ENCODE results near the gene BLMH. TPM values are rescaled to one million over a fixed set of nuclear protein-coding genes. Genes with fewer than 3 reads are reported as not detected.

The BLMH gene
- total RNA-seq, 1 experiment from 2014 or later: 24.0 TPM

DNA sequence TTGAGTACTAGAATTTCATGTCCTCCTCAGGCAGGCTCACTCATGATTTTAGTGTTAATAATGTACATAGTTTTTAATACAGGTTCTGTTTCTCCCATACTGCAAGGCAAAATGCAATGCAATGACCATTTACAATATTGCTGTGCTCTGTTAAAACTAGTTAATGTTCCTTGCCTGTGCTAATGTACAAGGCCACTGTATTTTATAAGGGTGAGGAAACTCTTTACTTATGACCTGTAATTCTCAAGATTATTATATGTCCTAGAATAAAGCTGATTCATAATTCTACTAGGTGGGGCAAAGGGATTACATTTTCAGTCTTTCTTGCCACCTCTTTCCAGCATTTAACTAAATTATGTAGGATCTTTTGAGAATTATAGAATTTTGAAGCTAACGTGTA lies 22.7 kb upstream of the BLMH start:
- in situ Hi-C loops (cut with HindIII; ENCODE audit: low pct_unique_long_range_greater_than_20kb, low sequenced_read_pairs): no loop called here
- no peak for DNase-seq (ENCODE audit: low read depth, low spot score)

DNA sequence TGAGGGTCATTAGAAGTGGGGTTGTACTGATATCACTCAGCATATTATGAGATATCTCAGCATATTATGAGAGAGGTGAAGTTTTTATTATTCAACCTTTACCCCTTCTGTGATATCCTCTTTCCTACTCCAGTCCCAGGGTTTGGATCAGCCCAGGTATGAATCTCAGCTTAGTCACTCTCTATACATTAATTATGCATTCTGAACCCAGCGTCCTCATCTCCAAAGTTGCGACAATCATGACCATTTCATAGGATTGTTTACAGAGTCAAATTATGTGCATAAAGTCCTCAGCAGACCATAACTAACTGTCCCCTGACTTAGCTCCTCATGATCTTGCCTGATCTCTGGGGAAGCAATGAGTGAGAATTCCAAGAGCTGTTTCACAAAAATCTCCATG lies 20.5 kb upstream of the BLMH start:
- in situ Hi-C loops (cut with HindIII; ENCODE audit: low pct_unique_long_range_greater_than_20kb, low sequenced_read_pairs): no loop called here

DNA sequence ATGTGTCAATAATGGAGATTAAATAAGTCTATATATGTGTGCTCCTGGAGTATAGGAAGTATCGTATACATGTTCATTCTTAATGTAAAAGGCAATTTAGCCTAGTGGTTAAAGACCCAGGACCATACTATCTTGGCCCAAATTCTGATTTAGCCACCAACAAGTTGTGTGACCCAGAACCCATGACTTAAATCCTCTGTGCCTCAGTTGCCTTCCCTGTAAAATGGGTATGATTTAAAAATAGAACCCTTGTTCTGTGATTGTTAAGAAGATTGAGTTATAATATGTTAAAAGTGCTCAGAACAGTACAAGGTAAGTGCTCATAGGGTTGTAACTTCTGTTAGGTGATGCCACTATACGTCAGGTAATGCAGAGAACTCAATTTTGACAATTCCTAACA lies 18.8 kb upstream of the BLMH start:
- in situ Hi-C loops (cut with HindIII; ENCODE audit: low pct_unique_long_range_greater_than_20kb, low sequenced_read_pairs): no loop called here
- no peak for DNase-seq (ENCODE audit: low read depth, low spot score)

More for the DNA sequence above, 20.5 kb upstream of the BLMH start:
- DNase-seq (ENCODE audit: low read depth, low spot score): no peak

DNA sequence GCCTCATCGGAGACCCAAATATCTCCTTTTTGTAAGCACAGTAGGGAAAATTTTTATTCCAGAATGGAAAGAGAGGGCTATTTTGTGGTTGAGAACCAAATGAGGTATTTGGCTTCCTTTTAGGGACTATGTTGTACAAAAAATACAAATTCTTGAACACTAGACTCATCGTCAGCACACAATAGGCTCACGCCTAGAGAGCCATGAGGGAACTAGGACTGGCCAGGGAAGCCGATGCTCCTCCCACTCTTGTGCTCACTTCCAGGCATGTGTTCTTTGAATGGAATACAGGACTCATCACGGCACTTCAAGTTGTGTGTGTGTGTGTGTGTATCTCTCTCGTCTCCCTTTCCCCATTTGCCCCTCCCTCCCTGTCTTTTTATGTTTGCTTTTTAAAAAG lies 17.8 kb upstream of the BLMH start:
- in situ Hi-C loops (cut with HindIII; ENCODE audit: low pct_unique_long_range_greater_than_20kb, low sequenced_read_pairs): no loop called here
- DNase-seq (ENCODE audit: low read depth, low spot score): no peak

DNA sequence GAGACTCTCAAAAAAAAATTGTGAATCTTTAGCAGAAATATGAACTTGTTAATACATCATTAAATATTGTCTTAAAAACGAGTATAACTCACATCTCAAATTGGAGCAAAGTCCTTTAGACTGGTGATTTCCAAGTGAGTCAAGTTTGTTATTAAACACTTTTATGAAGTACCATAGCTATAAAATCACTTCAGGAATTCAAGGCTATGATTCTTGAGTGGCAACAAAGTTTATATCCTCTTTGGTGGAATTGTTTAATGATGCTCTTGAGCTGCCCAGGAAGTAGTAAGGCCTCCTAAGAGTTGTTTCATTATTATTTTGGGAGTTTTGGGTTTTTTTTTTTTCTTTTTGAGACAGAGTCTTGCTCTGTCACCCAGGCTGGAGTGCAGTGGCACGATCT lies 16.7 kb upstream of the BLMH start:
- in situ Hi-C loops (cut with HindIII; ENCODE audit: low pct_unique_long_range_greater_than_20kb, low sequenced_read_pairs): no loop called here
- DNase-seq (ENCODE audit: low read depth, low spot score): no peak

DNA sequence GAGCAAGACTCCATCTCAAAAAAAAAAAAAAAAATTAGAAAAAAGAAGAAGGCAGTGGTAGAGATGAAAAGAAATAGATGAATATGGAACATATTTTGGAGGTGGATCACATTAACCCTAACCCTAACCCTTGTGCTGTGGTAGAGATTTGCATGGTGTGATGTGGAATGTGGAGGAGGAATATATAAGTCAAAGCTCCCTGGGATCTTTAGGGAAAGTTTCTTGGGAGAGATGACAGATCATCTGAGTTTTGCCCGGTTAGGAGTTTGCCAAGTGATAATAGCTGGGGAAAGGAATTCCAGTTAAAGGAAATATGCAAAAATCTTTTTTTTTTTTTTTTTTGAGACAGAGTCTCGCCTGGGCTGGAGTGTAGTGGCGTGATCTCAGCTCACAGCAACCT lies 13.0 kb upstream of the BLMH start:
- DNase-seq (ENCODE audit: low read depth, low spot score): no peak
- in situ Hi-C loops (cut with HindIII; ENCODE audit: low pct_unique_long_range_greater_than_20kb, low sequenced_read_pairs): no loop called here

- DNase-seq (ENCODE audit: low read depth, low spot score): no peak
- in situ Hi-C loops (cut with HindIII; ENCODE audit: low pct_unique_long_range_greater_than_20kb, low sequenced_read_pairs): no loop called here
Measured at GRCh38 chr17:30302241-30302640, 10.5 kb upstream of the BLMH start.

DNA sequence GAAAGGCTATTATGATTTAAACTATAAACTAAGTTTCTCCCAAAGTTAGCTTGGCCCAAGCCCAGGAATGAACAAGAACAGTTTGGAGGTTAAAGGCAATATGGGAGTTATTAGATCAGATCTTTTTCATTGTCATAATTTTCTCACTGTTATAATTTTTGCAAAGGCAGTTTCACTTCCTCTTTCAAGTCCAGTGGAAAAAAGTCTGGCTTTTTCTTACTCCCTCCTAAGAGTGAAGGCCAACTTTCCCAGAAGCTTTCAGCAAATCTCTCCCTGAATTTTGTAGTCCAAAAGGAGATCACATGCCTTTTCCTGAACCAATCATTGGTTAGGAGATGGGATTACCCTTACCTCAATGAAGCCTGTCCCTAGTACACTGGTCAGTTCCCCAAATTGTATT lies 9.1 kb upstream of the BLMH start:
- in situ Hi-C loops (cut with HindIII; ENCODE audit: low pct_unique_long_range_greater_than_20kb, low sequenced_read_pairs): no loop called here
- DNase-seq (ENCODE audit: low read depth, low spot score): no peak

DNA sequence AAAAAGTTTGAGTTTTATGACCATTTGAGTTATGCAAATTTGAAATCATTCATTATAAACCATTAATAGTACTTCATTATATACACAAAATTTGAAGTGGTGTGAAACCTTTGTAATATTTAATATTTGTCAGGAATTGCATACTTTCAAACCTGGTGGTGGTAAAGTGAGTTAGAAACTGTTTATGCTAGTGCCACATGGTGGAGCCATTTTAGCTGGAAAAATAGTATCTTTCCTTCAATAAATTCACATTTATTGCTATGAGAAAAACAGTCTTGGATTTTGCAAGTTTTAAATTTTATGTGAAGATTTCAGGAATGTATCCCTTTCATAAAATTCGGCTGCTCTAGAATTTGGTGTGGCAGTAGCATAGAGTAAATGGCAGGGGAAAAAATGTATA lies 7.3 kb upstream of the BLMH start:
- DNase-seq (ENCODE audit: low read depth, low spot score): no peak
- in situ Hi-C loops (cut with HindIII; ENCODE audit: low pct_unique_long_range_greater_than_20kb, low sequenced_read_pairs): no loop called here

- DNase-seq (ENCODE audit: low read depth, low spot score): no peak
- in situ Hi-C loops (cut with HindIII; ENCODE audit: low pct_unique_long_range_greater_than_20kb, low sequenced_read_pairs): no loop called here
Measured at GRCh38 chr17:30297715-30298114, 6.0 kb upstream of the BLMH start.

- DNase-seq (ENCODE audit: low read depth, low spot score): peak; percentile 11
- in situ Hi-C loops (cut with HindIII; ENCODE audit: low pct_unique_long_range_greater_than_20kb, low sequenced_read_pairs): no loop called here
Measured at GRCh38 chr17:30296499-30297080, 4.8 kb upstream of the BLMH start.

GRCh38 chr17:30292286-30292858 lies 628 bp upstream of the BLMH start:
- in situ Hi-C loops (cut with HindIII; ENCODE audit: low pct_unique_long_range_greater_than_20kb, low sequenced_read_pairs): no loop called here
- peak; percentile 65 for DNase-seq (ENCODE audit: low read depth, low spot score)

DNA sequence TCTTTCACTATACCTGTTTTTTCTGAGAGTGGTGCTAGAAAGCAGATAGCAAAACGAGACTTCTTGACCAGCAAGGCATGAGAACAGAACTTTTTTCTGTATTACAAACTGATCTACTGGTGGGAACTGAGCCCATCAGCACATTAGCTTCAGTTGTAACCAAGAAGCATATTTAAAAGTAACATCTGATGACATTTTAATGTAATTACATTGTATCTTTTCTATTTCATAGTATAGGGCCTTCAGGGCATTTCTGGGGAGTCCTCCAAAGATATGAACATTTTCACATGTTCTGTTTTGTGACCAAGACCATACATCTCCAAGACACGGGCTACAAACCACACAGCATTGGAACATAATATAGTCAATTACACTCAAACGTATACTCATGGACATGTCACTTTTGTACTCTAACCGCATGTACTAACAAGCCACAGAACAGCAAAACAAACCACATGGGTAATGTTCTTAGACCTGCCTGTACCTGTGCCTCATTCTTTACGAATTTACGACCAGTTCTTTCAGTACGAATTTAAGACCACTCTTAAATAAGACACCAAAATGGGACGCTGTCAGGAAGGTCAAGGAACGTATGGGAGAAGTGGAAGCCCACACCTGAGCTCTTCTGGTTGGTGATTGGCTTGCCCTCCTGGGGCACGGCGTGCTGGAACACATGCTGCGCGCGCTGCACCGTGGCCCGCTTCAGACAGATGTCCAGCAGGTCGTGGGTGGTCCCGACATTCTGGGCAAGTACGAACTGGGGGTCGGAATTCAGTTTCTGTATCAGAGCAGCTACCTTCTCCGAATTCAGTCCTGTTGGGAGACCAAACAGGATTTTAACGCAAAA lies 825 bp downstream of the BLMH start:
- DNase-seq (ENCODE audit: low read depth, low spot score): peak; percentile 34
- in situ Hi-C loops (cut with HindIII; ENCODE audit: low pct_unique_long_range_greater_than_20kb, low sequenced_read_pairs): no loop called here

DNA sequence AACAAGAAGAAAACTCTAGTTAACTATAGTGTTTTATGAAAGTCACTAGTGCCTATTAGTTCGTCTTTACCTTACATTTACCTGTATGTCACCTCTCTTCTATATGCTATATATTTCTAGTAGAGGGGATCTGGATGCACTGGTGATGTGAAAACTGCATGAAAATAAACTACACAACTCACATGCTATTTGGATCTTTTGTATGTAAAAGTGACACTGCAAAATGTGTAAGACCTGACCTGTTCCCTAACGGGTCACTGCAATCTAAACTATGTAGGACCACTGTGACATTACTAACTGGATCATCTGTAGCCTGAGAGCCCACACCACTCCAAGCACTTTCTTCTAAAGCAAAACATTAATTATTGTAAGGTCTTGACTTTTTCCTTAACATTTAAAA lies 1.7 kb downstream of the BLMH start:
- DNase-seq (ENCODE audit: low read depth, low spot score): no peak
- in situ Hi-C loops (cut with HindIII; ENCODE audit: low pct_unique_long_range_greater_than_20kb, low sequenced_read_pairs): no loop called here

DNA sequence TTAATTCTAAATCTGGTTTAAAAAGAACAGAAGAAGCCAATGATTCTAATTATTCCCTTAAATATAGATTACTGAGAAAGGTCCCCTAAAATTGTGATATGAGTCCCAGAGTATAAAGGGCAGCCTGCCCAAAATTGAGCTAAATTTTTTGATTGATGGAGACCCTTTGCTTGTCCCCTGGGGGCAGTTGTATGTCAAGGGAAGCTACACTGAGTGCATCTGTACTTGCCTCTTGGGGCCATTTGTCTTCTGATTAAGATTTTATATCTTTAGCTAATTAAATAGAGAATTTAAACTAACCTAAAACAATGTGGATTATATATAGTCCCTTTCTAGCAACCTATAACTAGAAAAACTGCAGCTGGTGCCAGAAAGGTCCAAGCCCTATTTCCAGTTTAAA lies 12.6 kb downstream of the BLMH start:
- in situ Hi-C loops (cut with HindIII; ENCODE audit: low pct_unique_long_range_greater_than_20kb, low sequenced_read_pairs): no loop called here

GRCh38 chr17:30278032-30278431 lies 13.7 kb downstream of the BLMH start:
- in situ Hi-C loops (cut with HindIII; ENCODE audit: low pct_unique_long_range_greater_than_20kb, low sequenced_read_pairs): no loop called here
- DNase-seq (ENCODE audit: low read depth, low spot score): peak; percentile 82

More for the DNA sequence above, 12.6 kb downstream of the BLMH start:
- DNase-seq (ENCODE audit: low read depth, low spot score): no peak

GRCh38 chr17:30275911-30276310 lies 15.8 kb downstream of the BLMH start:
- DNase-seq (ENCODE audit: low read depth, low spot score): no peak
- in situ Hi-C loops (cut with HindIII; ENCODE audit: low pct_unique_long_range_greater_than_20kb, low sequenced_read_pairs): no loop called here

DNA sequence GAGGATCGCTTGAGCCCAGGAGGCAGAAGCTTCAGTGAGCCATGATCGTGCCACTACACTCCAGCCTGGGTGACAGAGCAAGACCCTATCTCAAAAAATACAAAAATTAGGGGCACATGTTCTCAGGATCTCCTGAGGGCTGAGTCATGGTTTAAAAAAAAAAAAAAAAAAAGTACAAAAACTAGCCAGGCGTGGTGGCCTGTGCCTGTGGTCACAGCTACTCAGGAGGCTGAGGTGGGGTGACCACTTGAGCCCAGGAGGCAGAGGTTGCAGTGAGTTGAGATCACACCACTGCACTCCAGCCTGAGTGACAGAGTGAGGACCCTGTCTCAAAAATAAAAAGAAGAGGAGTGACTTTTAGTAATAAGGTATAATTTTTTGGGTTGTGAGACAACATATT lies 16.9 kb downstream of the BLMH start:
- DNase-seq (ENCODE audit: low read depth, low spot score): no peak
- in situ Hi-C loops (cut with HindIII; ENCODE audit: low pct_unique_long_range_greater_than_20kb, low sequenced_read_pairs): no loop called here

DNA sequence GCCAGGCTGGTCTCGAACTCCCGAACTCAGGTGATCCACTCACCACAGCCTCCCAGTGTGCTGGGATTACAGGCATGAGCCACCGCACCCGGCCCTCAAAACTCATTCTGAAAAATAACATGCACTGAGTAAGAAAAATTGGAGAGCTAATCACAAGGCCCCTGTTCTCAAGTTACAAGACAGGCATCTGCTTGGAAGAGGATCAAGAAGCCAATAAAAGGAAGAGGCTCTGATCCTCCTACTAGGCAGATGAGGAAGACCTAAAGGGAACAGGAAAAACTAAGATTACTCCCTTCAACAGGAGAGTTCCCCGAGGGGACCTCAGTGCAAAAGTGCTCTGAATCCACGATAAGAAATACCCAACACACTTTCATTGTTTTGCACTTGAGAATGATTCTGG lies 18.4 kb downstream of the BLMH start:
- DNase-seq (ENCODE audit: low read depth, low spot score): no peak
- in situ Hi-C loops (cut with HindIII; ENCODE audit: low pct_unique_long_range_greater_than_20kb, low sequenced_read_pairs): no loop called here
